Measurements from ENCODE around the gene STOX2.

STOX2 gene

GRCh38 chr4:183915976-183916375, 10.9 kb downstream of the STOX2 start:
- H3K4me3 ChIP-seq (replicated peaks; ENCODE audit: low read depth, low read length) = no peak overlapping the region
- no peak for DNase-seq (ENCODE audit: low read depth)
- TF ChIP-seq CTCF (IDR thresholded peaks at IDR 0.05; ENCODE audit: low read length, missing control alignments) = no peak

DNA sequence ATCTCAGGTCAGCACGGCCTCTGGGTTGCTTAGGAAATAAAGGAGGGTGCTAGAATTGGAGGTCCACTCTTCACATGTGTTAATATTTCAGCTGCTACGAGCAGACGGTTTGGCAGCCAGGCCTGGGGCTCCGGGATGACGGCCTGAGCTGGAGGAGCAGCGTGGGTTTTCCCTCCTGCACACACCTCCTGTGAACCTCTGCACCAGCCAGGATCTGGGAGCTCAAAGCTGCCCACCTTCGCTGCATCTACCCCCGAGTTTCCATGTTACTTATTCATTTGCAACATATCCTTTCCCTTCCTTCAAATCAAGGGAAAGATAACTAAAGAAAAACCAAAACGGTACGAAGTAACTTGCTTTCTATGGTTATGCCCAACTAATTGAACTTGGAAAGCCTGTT, 13.6 kb downstream of the STOX2 start:
- DNase-seq (ENCODE audit: low read depth) = no peak
- TF ChIP-seq CTCF (IDR thresholded peaks at IDR 0.05; ENCODE audit: low read length, missing control alignments) = no peak
- H3K4me3 ChIP-seq (replicated peaks; ENCODE audit: low read depth, low read length) = no peak overlapping the region

- no peak for TF ChIP-seq CTCF (IDR thresholded peaks at IDR 0.05; ENCODE audit: low read length, missing control alignments)
- DNase-seq (ENCODE audit: low read depth) = no peak
- no peak overlapping the region for H3K4me3 ChIP-seq (replicated peaks; ENCODE audit: low read depth, low read length)
Measured at GRCh38 chr4:183919141-183919540, 14.0 kb downstream of the STOX2 start.

GRCh38 chr4:183920512-183920911, 15.4 kb downstream of the STOX2 start:
- H3K4me3 ChIP-seq (replicated peaks; ENCODE audit: low read depth, low read length) = no peak overlapping the region
- DNase-seq (ENCODE audit: low read depth) = no peak
- TF ChIP-seq CTCF (IDR thresholded peaks at IDR 0.05; ENCODE audit: low read length, missing control alignments) = no peak

GRCh38 chr4:183921335-183921734, 16.2 kb downstream of the STOX2 start:
- no peak overlapping the region for H3K4me3 ChIP-seq (replicated peaks; ENCODE audit: low read depth, low read length)
- no peak for TF ChIP-seq CTCF (IDR thresholded peaks at IDR 0.05; ENCODE audit: low read length, missing control alignments)
- no peak for DNase-seq (ENCODE audit: low read depth)

DNA sequence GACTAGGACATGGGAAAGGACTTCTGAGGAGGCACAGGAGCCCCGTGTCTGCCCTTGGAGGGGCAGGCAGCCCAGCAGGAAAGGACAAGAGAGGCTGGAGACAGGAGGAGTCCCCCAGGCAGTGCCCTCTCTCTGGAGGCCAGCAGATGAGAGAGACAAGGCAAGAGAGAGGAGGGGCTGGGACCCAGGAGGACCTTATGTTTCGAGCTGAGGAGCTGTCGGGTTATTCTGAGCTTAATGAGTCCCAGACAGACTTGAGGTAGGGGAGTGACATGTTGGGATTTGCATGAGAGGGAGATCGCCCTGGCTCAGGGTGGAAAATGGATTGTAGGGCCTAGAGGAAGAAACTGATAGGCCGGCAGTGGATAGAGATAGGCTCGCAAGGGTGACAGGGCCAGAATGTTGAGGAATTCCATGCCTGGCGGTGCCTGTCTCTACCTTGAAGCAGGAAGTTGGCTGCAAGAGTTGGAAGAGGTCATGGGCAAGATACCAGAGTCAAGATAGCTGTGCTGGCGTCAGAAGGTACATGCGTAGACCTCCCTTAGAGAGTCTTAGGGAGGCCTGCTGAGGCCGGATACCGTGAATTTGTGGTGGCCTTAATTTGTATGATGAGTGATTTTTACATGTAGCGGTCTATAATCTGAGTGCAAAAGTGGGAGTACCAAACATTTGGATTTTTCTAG, 19.4 kb downstream of the STOX2 start:
- DNase-seq (ENCODE audit: low read depth) = no peak
- TF ChIP-seq CTCF (IDR thresholded peaks at IDR 0.05; ENCODE audit: low read length, missing control alignments) = no peak
- H3K4me3 ChIP-seq (replicated peaks; ENCODE audit: low read depth, low read length) = no peak overlapping the region

DNA sequence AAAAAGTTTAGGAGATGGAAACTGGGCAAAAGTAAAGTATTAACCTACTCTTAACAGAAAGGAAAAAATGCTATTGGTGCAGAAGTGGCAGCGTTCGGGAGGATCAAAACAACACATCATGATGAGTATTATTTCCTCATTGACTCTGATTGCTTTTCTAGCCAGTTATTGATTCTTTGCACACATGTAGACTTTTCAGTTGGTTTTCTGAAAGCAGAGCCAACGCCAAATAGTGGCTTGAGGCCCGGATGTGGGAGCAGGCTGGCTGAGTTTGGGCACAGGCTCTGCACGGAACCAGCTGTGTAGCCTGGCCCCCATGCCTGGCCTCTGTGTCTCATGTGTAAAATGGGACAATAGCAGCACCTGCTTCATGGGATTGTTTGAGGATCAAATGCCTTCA, 21.8 kb downstream of the STOX2 start:
- H3K4me3 ChIP-seq (replicated peaks; ENCODE audit: low read depth, low read length) = no peak overlapping the region
- TF ChIP-seq CTCF (IDR thresholded peaks at IDR 0.05; ENCODE audit: low read length, missing control alignments) = no peak
- no peak for DNase-seq (ENCODE audit: low read depth)
